BE2C (cell line): Measurements from ENCODE around the gene ARHGAP20.

Experiments used
- DNase-seq: peaks from one replicate; pipeline ENCODE4 v3.0.0-alpha.2; 2020
- H3K27me3 ChIP-seq: fragments of 250-450 bp; sonication (Bioruptor Pico); 2 replicates; pipeline ENCODE4 v1.5.1; 2020; ENCODE audit warnings: mild to moderate bottlenecking
- H3K36me3 ChIP-seq: fragments of 250-450 bp; sonication (Bioruptor Pico); 2 replicates; pipeline ENCODE4 v1.5.1; 2020; ENCODE audit warnings: mild to moderate bottlenecking
- H3K4me1 ChIP-seq: fragments of 250-450 bp; sonication (Bioruptor Pico); 2 replicates; pipeline ENCODE4 v1.5.1; 2020
- H3K4me3 ChIP-seq: 2 replicates; pipeline ENCODE4 v1.5.1; 2011; ENCODE audit warnings: low read depth, low read length
- H3K9me3 ChIP-seq: fragments of 250-450 bp; sonication (Bioruptor Pico); 2 replicates; pipeline ENCODE4 v1.5.1; 2020
- TF ChIP-seq, protein P1 (sequence below): IDR thresholded peaks from 2 replicates; pipeline ENCODE4 v1.5.1; 2012; ENCODE audit warnings: mild to moderate bottlenecking, low read depth, low read length

The ARHGAP20 gene

DNA sequence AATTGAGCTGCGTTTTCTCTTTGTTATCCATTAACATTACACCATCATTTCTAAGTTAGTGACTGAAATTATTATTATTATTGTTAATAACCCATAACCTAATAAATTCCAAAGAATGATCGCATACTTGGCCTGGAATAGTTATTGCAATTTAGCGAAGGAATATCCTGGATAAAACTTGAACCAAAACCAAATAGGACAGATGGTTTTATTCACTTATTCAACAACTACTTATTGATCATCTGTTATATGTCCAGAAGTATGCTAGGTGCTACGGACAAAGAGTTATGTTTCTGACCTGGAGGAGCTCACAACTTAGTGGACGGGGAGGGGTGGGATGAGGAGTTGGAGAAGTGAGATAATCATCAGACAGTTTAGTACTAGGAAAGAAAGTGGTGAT, 44.8 kb upstream of the ARHGAP20 start:
- no peak overlapping the region for H3K4me3 ChIP-seq
- H3K27me3 ChIP-seq: no peaks in the 10 kb centered on the region
- no peaks in the 10 kb centered on the region for H3K36me3 ChIP-seq
- no peaks in the 10 kb centered on the region for H3K9me3 ChIP-seq
- no peaks in the 10 kb centered on the region for H3K4me1 ChIP-seq
- TF ChIP-seq, protein P1, sequence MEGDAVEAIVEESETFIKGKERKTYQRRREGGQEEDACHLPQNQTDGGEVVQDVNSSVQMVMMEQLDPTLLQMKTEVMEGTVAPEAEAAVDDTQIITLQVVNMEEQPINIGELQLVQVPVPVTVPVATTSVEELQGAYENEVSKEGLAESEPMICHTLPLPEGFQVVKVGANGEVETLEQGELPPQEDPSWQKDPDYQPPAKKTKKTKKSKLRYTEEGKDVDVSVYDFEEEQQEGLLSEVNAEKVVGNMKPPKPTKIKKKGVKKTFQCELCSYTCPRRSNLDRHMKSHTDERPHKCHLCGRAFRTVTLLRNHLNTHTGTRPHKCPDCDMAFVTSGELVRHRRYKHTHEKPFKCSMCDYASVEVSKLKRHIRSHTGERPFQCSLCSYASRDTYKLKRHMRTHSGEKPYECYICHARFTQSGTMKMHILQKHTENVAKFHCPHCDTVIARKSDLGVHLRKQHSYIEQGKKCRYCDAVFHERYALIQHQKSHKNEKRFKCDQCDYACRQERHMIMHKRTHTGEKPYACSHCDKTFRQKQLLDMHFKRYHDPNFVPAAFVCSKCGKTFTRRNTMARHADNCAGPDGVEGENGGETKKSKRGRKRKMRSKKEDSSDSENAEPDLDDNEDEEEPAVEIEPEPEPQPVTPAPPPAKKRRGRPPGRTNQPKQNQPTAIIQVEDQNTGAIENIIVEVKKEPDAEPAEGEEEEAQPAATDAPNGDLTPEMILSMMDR: no peak
- no peak for DNase-seq

- TF ChIP-seq, protein P1: no peak
- no peak for DNase-seq
- no peak overlapping the region for H3K4me3 ChIP-seq
- H3K4me1 ChIP-seq: no peaks in the 10 kb centered on the region
- H3K9me3 ChIP-seq: no peaks in the 10 kb centered on the region
- no peaks in the 10 kb centered on the region for H3K27me3 ChIP-seq
- H3K36me3 ChIP-seq: no peaks in the 10 kb centered on the region
Observed at GRCh38 chr11:110755941-110756340, 43.7 kb upstream of the ARHGAP20 start.

DNA sequence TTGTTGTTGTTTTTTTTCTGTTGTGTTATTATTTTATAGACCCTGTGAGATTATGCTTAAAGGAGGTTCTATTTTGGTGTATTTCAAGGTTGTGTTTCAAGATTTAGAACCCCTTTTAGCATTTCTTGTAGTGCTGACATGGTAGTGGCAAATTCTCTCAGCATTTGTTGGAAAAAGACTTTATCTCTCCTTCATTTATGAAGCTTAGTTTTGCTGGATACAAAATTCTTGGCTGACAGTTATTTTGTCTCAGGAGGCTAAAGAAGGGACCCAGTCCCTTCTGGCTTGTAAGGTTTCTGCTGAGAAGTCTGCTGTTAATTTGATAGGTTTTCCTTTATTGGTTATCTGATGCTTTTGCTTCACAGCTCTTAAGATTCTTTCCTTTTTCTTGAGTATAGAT, 40.7 kb upstream of the ARHGAP20 start:
- no peaks in the 10 kb centered on the region for H3K27me3 ChIP-seq
- TF ChIP-seq, protein P1: no peak
- no peak overlapping the region for H3K4me3 ChIP-seq
- DNase-seq: no peak
- H3K36me3 ChIP-seq: no peaks in the 10 kb centered on the region
- H3K4me1 ChIP-seq: no peaks in the 10 kb centered on the region
- H3K9me3 ChIP-seq: no peaks in the 10 kb centered on the region

DNA sequence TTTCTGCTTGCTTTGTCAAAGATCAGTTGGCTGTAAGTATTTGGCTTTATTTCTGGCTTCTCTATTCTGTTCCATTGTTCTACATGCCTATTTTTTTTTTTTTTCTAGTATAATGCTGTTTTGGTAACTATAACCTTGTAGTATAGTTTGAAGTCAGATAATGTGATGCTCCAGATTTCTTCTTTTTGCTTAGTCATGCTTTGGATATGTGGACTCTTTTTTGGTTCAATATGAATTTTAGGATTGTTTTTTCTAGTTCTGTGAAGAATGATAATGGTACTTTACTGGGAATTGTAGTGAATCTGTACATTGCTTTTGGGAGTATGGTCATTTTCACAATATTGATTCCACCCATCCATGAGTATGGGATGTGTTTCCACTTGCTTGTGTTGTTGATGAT, 37.9 kb upstream of the ARHGAP20 start:
- TF ChIP-seq, protein P1: no peak
- no peaks in the 10 kb centered on the region for H3K9me3 ChIP-seq

DNA sequence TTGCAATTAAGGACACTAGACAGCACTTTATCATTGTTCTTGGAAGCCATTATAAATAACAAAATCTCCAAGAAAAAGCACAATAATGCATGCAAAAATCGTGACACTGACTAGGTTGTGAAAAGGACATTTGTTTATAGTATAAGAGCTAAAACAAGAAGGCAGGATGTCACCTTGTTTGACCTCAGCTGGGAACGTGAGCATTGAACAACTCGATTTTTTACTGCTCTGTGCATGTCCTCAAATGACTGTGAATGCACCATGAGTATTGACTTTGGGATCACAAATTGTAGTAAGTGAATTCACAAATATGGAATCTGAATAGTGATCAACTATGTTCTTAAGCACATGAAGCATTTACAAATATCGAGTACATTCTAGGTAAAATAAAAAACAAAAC, 35.3 kb upstream of the ARHGAP20 start:
- Histone ChIP-seq H3K4me3 (no peak overlapping the region), H3K9me3 (no peaks in the 10 kb centered on the region), H3K4me1 (no peaks in the 10 kb centered on the region), H3K27me3 (no peaks in the 10 kb centered on the region), H3K36me3 (no peaks in the 10 kb centered on the region)
- TF ChIP-seq, protein P1: no peak
- no peak for DNase-seq

More for the DNA sequence above, 37.9 kb upstream of the ARHGAP20 start:
- no peak for DNase-seq
- Histone ChIP-seq H3K4me1 (no peaks in the 10 kb centered on the region), H3K36me3 (no peaks in the 10 kb centered on the region), H3K27me3 (no peaks in the 10 kb centered on the region), H3K4me3 (no peak overlapping the region)

GRCh38 chr11:110738641-110739040, 26.4 kb upstream of the ARHGAP20 start:
- Histone ChIP-seq H3K4me1 (no peaks in the 10 kb centered on the region), H3K27me3 (no peaks in the 10 kb centered on the region), H3K4me3 (no peak overlapping the region), H3K36me3 (no peaks in the 10 kb centered on the region), H3K9me3 (no peaks in the 10 kb centered on the region)
- no peak for DNase-seq
- TF ChIP-seq, protein P1: no peak
